Right renal pelvis (tissue), 4 donors: ENCODE data around the gene NHSL2. TPM values are rescaled to one million over a fixed set of nuclear protein-coding genes. Genes with fewer than 3 reads are reported as not detected.
"Not testable (repeated sequence)": the region's sequence is repeated elsewhere in the genome, so short reads cannot be mapped to it uniquely, and the experiment has no call there.

ENCODE experiments used
- DNase-seq, 4 donors: peaks; one replicate each; pipeline ENCODE4 v3.0.0-alpha.2; 2013; ENCODE audit warnings: low read depth in 4 of 4, low spot score in 3 of 4, missing footprints in 1 of 4
- polyA plus RNA-seq, 4 donors: library from polyadenylated mRNA; unstranded; fragments of 120-200 nt; gene quantifications; one replicate each; pipeline ENCODE4 v1.2.1, GENCODE V29; 2013; ENCODE audit not compliant: insufficient read length in 4 of 4

The NHSL2 gene
- polyA plus RNA-seq, 4 donors, result 8.0 to 9.8 (median 9.3) TPM

- DNase-seq, result no peak
Observed at GRCh38 chrX:72038868-72039267, 128.2 kb downstream of the NHSL2 start.

- no peak for DNase-seq
Observed at GRCh38 chrX:72040506-72040905, 129.9 kb downstream of the NHSL2 start.

- no peak for DNase-seq
Observed at GRCh38 chrX:72041176-72041575, 130.5 kb downstream of the NHSL2 start.

GRCh38 chrX:72041871-72042851, 131.5 kb downstream of the NHSL2 start:
- DNase-seq, result no peak

GRCh38 chrX:72042852-72043248, 132.2 kb downstream of the NHSL2 start:
- DNase-seq, result no peak

GRCh38 chrX:72043636-72044035, 133.0 kb downstream of the NHSL2 start:
- no peak for DNase-seq

- DNase-seq, result no peak
Observed at GRCh38 chrX:72045141-72045540, 134.5 kb downstream of the NHSL2 start.

GRCh38 chrX:72045552-72046277, 135.1 kb downstream of the NHSL2 start:
- no peak for DNase-seq

- no peak for DNase-seq
Observed at GRCh38 chrX:72046447-72046846, 135.8 kb downstream of the NHSL2 start.

GRCh38 chrX:72048510-72049455, 138.1 kb downstream of the NHSL2 start:
- no peak for DNase-seq

- DNase-seq, result no peak
Observed at GRCh38 chrX:72050011-72050410, 139.4 kb downstream of the NHSL2 start.

GRCh38 chrX:72051589-72051988, 140.9 kb downstream of the NHSL2 start:
- DNase-seq, result no peak

GRCh38 chrX:72052415-72053090, 141.9 kb downstream of the NHSL2 start:
- DNase-seq, result no peak

- no peak for DNase-seq
Observed at GRCh38 chrX:72053508-72053907, 142.9 kb downstream of the NHSL2 start.

GRCh38 chrX:72054779-72055489, 144.3 kb downstream of the NHSL2 start:
- no peak for DNase-seq

GRCh38 chrX:72057331-72057730, 146.7 kb downstream of the NHSL2 start:
- no peak for DNase-seq

- no peak for DNase-seq
Observed at GRCh38 chrX:72057849-72058248, 147.2 kb downstream of the NHSL2 start.

- not testable (repeated sequence) for DNase-seq
Observed at GRCh38 chrX:72058346-72058745, 147.7 kb downstream of the NHSL2 start.

- DNase-seq, result no peak
Observed at GRCh38 chrX:72060196-72060920, 149.7 kb downstream of the NHSL2 start.
